SK-N-SH treated with all-trans-retinoic acid at 6 μM for 48 hours (cell line): ENCODE data around the gene PMEPA1.

Experiments
- ATAC-seq: fragments of 200-7000 bp; cut with Tn5 transposase; 3 replicates; pipeline ENCODE4 v1.9.1; 2020; ENCODE audit warnings: mild to moderate bottlenecking, moderate library complexity
- ARNTL ChIP-seq: fragments of 450-650 bp; formaldehyde crosslinking; IDR thresholded peaks from 2 replicates; pipeline ENCODE4 v1.5.0; 2020; ENCODE audit warnings: low read depth, mild to moderate bottlenecking, moderate library complexity, borderline replicate concordance
- CREB5 ChIP-seq: fragments of 250-450 bp; sonication (Bioruptor Pico); IDR thresholded peaks from 2 replicates; pipeline ENCODE4 v1.5.1; 2020; ENCODE audit warnings: low read depth, mild to moderate bottlenecking, moderate library complexity
- CSDC2 ChIP-seq: fragments of 250-450 bp; sonication (Bioruptor Pico); IDR thresholded peaks from 2 replicates; pipeline ENCODE4 v1.5.0; 2020; ENCODE audit warnings: mild to moderate bottlenecking, moderate library complexity
- ESRRG ChIP-seq: fragments of 250-450 bp; sonication (Bioruptor Pico); IDR thresholded peaks from 2 replicates; pipeline ENCODE4 v1.6.1; 2021; ENCODE audit warnings: mild to moderate bottlenecking
- GLIS3 ChIP-seq: fragments of 250-450 bp; sonication (Bioruptor Pico); IDR thresholded peaks from 2 replicates; pipeline ENCODE4 v1.5.0; 2020; ENCODE audit warnings: mild to moderate bottlenecking, moderate library complexity
- OSR1 ChIP-seq: fragments of 250-450 bp; sonication (Bioruptor Pico); IDR thresholded peaks from 2 replicates; pipeline ENCODE4 v1.8.0; 2022; ENCODE audit warnings: moderate library complexity, mild to moderate bottlenecking, inconsistent platforms
- PATZ1 ChIP-seq: fragments of 250-450 bp; sonication (Bioruptor Pico); IDR thresholded peaks from 2 replicates; pipeline ENCODE4 v1.8.0; 2020; ENCODE audit warnings: mild to moderate bottlenecking, moderate library complexity, borderline replicate concordance
- PPARA ChIP-seq: fragments of 250-450 bp; sonication (Bioruptor Pico); IDR thresholded peaks from 2 replicates; pipeline ENCODE4 v1.5.0; 2020; ENCODE audit warnings: mild to moderate bottlenecking, borderline replicate concordance
- RARB ChIP-seq: fragments of 250-450 bp; sonication (Bioruptor Pico); IDR thresholded peaks from 2 replicates; pipeline ENCODE4 v1.8.0; 2021; ENCODE audit warnings: mild to moderate bottlenecking, moderate library complexity
- SNAI2 ChIP-seq: fragments of 250-450 bp; sonication (Bioruptor Pico); IDR thresholded peaks from 2 replicates; pipeline ENCODE4 v1.5.0; 2020; ENCODE audit warnings: mild to moderate bottlenecking, moderate library complexity
- TCF4 ChIP-seq: fragments of 250-450 bp; sonication (Bioruptor Pico); IDR thresholded peaks from 2 replicates; pipeline ENCODE4 v1.8.0; 2021; ENCODE audit warnings: mild to moderate bottlenecking, moderate library complexity, borderline replicate concordance
- TOX ChIP-seq: fragments of 250-450 bp; sonication (Bioruptor Pico); IDR thresholded peaks from 2 replicates; pipeline ENCODE4 v1.8.0; 2021; ENCODE audit warnings: mild to moderate bottlenecking, moderate library complexity, borderline replicate concordance
- TSHZ2 ChIP-seq: fragments of 250-450 bp; sonication (Bioruptor Pico); IDR thresholded peaks from 2 replicates; pipeline ENCODE4 v1.5.0; 2020; ENCODE audit warnings: mild to moderate bottlenecking, moderate library complexity
- ZC3H10 ChIP-seq: fragments of 250-450 bp; sonication (Bioruptor Pico); IDR thresholded peaks from 2 replicates; pipeline ENCODE4 v1.5.1; 2021; ENCODE audit warnings: mild to moderate bottlenecking, moderate library complexity
- ZFP3 ChIP-seq: fragments of 250-450 bp; sonication (Bioruptor Pico); IDR thresholded peaks from 2 replicates; pipeline ENCODE4 v1.5.0; 2020; ENCODE audit warnings: mild to moderate bottlenecking, moderate library complexity
- ZFP30 ChIP-seq: fragments of 450-650 bp; formaldehyde crosslinking; IDR thresholded peaks from 2 replicates; pipeline ENCODE4 v1.5.0; 2022; ENCODE audit warnings: mild to moderate bottlenecking, moderate library complexity
- ZNF565 ChIP-seq: fragments of 450-650 bp; formaldehyde crosslinking; conservative IDR thresholded peaks from 2 replicates; pipeline ENCODE4 v1.5.0; 2020; ENCODE audit warnings: low read depth, mild to moderate bottlenecking, moderate library complexity
- ZNF8 ChIP-seq: fragments of 450-650 bp; formaldehyde crosslinking; IDR thresholded peaks from 2 replicates; pipeline ENCODE4 v1.5.0; 2020; ENCODE audit warnings: mild to moderate bottlenecking, moderate library complexity
- TF ChIP-seq, protein P1 (sequence below): fragments of 250-450 bp; sonication (Bioruptor Pico); IDR thresholded peaks from 2 replicates; pipeline ENCODE4 v1.5.1; 2021; ENCODE audit warnings: mild to moderate bottlenecking, moderate library complexity
- TF ChIP-seq, protein P2 (sequence below): fragments of 250-450 bp; sonication (Bioruptor Pico); IDR thresholded peaks from 2 replicates; pipeline ENCODE4 v1.8.0; 2021; ENCODE audit warnings: low read depth, mild to moderate bottlenecking, moderate library complexity, borderline replicate concordance

Gene PMEPA1

DNA sequence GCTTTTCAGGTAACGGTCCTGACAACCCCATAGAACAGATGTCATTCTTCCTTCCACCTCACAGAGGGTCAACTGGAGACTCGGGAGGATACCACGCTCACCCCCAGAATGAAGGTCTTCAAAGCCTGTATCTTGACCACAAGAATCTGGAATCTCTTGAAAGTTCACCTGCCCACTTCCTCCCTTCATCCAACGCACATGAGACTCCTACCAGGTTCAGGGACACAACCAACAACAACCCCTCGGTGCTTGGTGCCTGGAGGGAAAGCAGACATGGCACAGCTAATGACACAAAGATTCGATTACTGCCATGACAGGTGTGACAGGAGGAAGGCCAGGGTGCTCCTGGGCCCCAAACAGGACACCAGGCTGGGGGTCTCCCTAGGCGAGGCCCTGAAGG is 8.2 kb downstream of the PMEPA1 start (continued):
- TF ChIP-seq, protein P1, sequence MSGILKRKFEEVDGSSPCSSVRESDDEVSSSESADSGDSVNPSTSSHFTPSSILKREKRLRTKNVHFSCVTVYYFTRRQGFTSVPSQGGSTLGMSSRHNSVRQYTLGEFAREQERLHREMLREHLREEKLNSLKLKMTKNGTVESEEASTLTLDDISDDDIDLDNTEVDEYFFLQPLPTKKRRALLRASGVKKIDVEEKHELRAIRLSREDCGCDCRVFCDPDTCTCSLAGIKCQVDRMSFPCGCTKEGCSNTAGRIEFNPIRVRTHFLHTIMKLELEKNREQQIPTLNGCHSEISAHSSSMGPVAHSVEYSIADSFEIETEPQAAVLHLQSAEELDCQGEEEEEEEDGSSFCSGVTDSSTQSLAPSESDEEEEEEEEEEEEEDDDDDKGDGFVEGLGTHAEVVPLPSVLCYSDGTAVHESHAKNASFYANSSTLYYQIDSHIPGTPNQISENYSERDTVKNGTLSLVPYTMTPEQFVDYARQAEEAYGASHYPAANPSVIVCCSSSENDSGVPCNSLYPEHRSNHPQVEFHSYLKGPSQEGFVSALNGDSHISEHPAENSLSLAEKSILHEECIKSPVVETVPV: no peak
- TF ChIP-seq ZFP30 (CRISPR knock-in tag) (no peak), TOX (CRISPR knock-in tag) (no peak)

GRCh38 chr20:57701090-57701489 is 8.7 kb downstream of the PMEPA1 start:
- no peak for ATAC-seq
- TF ChIP-seq ZNF565 (no peak), CREB5 (CRISPR knock-in tag) (no peak)

DNA sequence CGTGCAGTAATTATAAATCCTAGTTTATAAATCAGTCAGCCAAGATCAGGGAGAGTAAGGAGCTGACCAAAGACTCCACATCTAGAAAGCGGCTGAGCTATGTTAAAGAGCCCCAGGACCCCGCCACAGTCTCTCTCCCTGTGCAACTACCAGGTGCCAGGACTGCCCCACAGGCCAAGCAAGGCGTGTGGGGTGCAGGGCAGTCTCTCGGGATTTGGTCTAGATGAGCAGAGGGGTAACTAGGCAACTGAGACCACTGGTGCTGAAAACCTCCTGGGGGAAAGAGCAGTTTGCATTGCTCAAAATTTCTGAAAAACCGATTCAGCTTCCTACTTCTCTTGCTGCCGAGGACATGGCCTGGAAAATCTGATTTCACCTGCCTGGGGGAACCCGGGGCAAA is 10.4 kb downstream of the PMEPA1 start:
- TF ChIP-seq SNAI2 (CRISPR knock-in tag): no peak
- no peak for TF ChIP-seq TSHZ2 (CRISPR knock-in tag)
- TF ChIP-seq RARB (CRISPR knock-in tag): no peak
- TF ChIP-seq ZNF8 (CRISPR knock-in tag): no peak
- no peak for TF ChIP-seq PPARA (CRISPR knock-in tag)
- no peak for TF ChIP-seq CSDC2
- TF ChIP-seq GLIS3 (CRISPR knock-in tag): no peak
- TF ChIP-seq ZC3H10 (CRISPR knock-in tag): no peak
- TF ChIP-seq ZNF565: no peak
- TF ChIP-seq TOX (CRISPR knock-in tag): no peak
- TF ChIP-seq OSR1 (CRISPR knock-in tag): no peak
- TF ChIP-seq CREB5 (CRISPR knock-in tag): no peak
- no peak for TF ChIP-seq ESRRG (CRISPR knock-in tag)
- no peak for TF ChIP-seq ZFP30 (CRISPR knock-in tag)
- TF ChIP-seq, protein P2, sequence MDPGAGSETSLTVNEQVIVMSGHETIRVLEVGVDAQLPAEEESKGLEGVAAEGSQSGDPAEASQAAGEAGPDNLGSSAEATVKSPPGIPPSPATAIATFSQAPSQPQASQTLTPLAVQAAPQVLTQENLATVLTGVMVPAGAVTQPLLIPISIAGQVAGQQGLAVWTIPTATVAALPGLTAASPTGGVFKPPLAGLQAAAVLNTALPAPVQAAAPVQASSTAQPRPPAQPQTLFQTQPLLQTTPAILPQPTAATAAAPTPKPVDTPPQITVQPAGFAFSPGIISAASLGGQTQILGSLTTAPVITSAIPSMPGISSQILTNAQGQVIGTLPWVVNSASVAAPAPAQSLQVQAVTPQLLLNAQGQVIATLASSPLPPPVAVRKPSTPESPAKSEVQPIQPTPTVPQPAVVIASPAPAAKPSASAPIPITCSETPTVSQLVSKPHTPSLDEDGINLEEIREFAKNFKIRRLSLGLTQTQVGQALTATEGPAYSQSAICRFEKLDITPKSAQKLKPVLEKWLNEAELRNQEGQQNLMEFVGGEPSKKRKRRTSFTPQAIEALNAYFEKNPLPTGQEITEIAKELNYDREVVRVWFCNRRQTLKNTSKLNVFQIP (CRISPR knock-in tag): no peak
- TF ChIP-seq PATZ1: no peak
- no peak for TF ChIP-seq ARNTL (CRISPR knock-in tag)
- no peak for TF ChIP-seq TCF4 (CRISPR knock-in tag)
- no peak for TF ChIP-seq ZFP3
- no peak for ATAC-seq
